Panc1 (cell line): ENCODE data around the gene FAM76A. TPM values are rescaled to one million over a fixed set of nuclear protein-coding genes. Genes with fewer than 3 reads are reported as not detected.

Experiments
- ATAC-seq: fragments of 200-7000 bp; cut with Tn5 transposase; 2 replicates; pipeline ENCODE4 v1.9.1; 2020; ENCODE audit warnings: mild to moderate bottlenecking, moderate library complexity
- BruUV-seq: library from RNA; stranded (reverse); fragments of 400-500 nt; replicated peaks from 2 replicates; lab custom pipeline; 2021; lab: Mats Ljungman, UMichigan
- CTCF ChIA-PET: fragments of 300-600 bp; sonication (Branson Sonifier 250); formaldehyde crosslinking; loops from one replicate; lab custom pipeline; 2022; ENCODE audit warnings: antibody characterized with exemption; lab: Charles Lee
- POLR2A ChIA-PET: fragments of 300-600 bp; sonication (Branson Sonifier 250); formaldehyde crosslinking; loops from one replicate; lab custom pipeline; 2022; ENCODE audit warnings: antibody characterized with exemption; lab: Charles Lee
- DNase-seq: peaks from one replicate; pipeline ENCODE4 v3.0.0-alpha.2; 2010; ENCODE audit warnings: low read depth, low spot score
- H3K27ac ChIP-seq: 2 replicates; pipeline ENCODE4 v1.5.1; 2011; ENCODE audit warnings: mild to moderate bottlenecking, low read length, inconsistent platforms
- H3K27me3 ChIP-seq: fragments of 200-500 bp; sonication (Bioruptor generic); 2 replicates; pipeline ENCODE4 v1.6.0; 2014; ENCODE audit warnings: low read length, inconsistent platforms; ENCODE audit not compliant: control insufficient read depth, insufficient read depth
- H3K36me3 ChIP-seq: fragments of 200-500 bp; sonication (Bioruptor generic); 2 replicates; pipeline ENCODE4 v1.5.1; 2014; ENCODE audit warnings: inconsistent platforms, mild to moderate bottlenecking, low read length, moderate library complexity; ENCODE audit not compliant: control insufficient read depth, insufficient read depth
- H3K4me1 ChIP-seq: 2 replicates; pipeline ENCODE4 v1.5.1; 2011; ENCODE audit warnings: inconsistent platforms, mild to moderate bottlenecking, low read length, moderate library complexity; ENCODE audit not compliant: control insufficient read depth, insufficient read depth
- H3K4me3 ChIP-seq, 2 experiments: 2 replicates each; pipeline ENCODE4 v1.5.1; 2011 to 2012; ENCODE audit warnings: low read depth in 2 of 2, low read length in 2 of 2, mild to moderate bottlenecking in 2 of 2, inconsistent platforms in 1 of 2, moderate library complexity in 1 of 2
- H3K9me3 ChIP-seq: fragments of 200-500 bp; sonication (Bioruptor generic); 2 replicates; pipeline ENCODE4 v1.5.1; 2014; ENCODE audit warnings: low read depth, mild to moderate bottlenecking, inconsistent platforms, low read length, moderate library complexity; ENCODE audit not compliant: control insufficient read depth, insufficient read depth
- POLR2AphosphoS5 ChIP-seq: IDR thresholded peaks from 2 replicates; pipeline ENCODE4 v1.6.1; 2012; ENCODE audit warnings: mild to moderate bottlenecking, low read depth, low read length, moderate library complexity
- SIN3A ChIP-seq: IDR thresholded peaks from 2 replicates; pipeline ENCODE4 v1.6.1; 2012; ENCODE audit warnings: low read depth, mild to moderate bottlenecking, low read length, moderate library complexity, borderline replicate concordance; ENCODE audit not compliant: insufficient read depth
- TCF7L2 ChIP-seq: IDR thresholded peaks from 2 replicates; pipeline ENCODE4 v1.6.1; 2011; ENCODE audit warnings: mild to moderate bottlenecking, low read depth, low read length, inconsistent platforms
- in situ Hi-C: cut with HindIII; loops from 2 replicates; pipeline ENCODE4 v1.10.0; 2016; ENCODE audit warnings: low sequenced_read_pairs, low pct_unique_long_range_greater_than_20kb
- intact Hi-C: fragments of 100-400 bp; cut with micrococcal nuclease; formaldehyde crosslinking; loops from one replicate; pipeline ENCODE4 v1.10.0; 2022; ENCODE audit not compliant: unreplicated experiment
- total RNA-seq: library from RNA; stranded (reverse); gene quantifications from one replicate; pipeline ENCODE4 v1.2.1, GENCODE V29; 2021; ENCODE audit not compliant: unreplicated experiment
- TF ChIP-seq, protein P1 (sequence below), 2 experiments: IDR thresholded peaks; 2 replicates each; pipeline ENCODE4 v1.6.1; 2011 to 2012; ENCODE audit warnings: low read depth in 2 of 2, control low read depth in 1 of 2, low read length in 1 of 2, mild to moderate bottlenecking in 1 of 2, moderate library complexity in 1 of 2; ENCODE audit not compliant: insufficient read depth in 1 of 2
- TF ChIP-seq, protein P2 (sequence below): fragments of 450-650 bp; IDR thresholded peaks from 2 replicates; pipeline ENCODE4 v1.5.1; 2017; ENCODE audit warnings: mild to moderate bottlenecking

The FAM76A gene
- total RNA-seq, 1 experiment from 2014 or later, result 15.4 TPM

- DNase-seq (no peak), ATAC-seq (no peak)
- H3K9me3 ChIP-seq, result no peaks in the 10 kb centered on the region; the same call in 1 of the 2 replicates
- no peak overlapping the region for H3K27ac ChIP-seq
- H3K36me3 ChIP-seq, result no peaks in the 10 kb centered on the region
- intact Hi-C loops (no loop called here), in situ Hi-C loops (no loop called here)
- ChIA-PET POLR2A (interaction anchor here (0.6 to 0.9 kb wide), 2 partner anchors 14 to 518 kb away, joined by 3 to 6 read pairs; no protein-coding TSS in a partner anchor), CTCF (interaction anchor here (0.7 kb wide), 1 partner anchor 39 kb away, joined by 3 read pairs; no protein-coding TSS in a partner anchor)
- BruUV-seq, result no TSS peak
- no peak for TF ChIP-seq POLR2AphosphoS5
- no peak overlapping the region for H3K4me3 ChIP-seq
- no peaks in the 10 kb centered on the region for H3K4me1 ChIP-seq
- no peaks in the 10 kb centered on the region for H3K27me3 ChIP-seq
Observed at GRCh38 chr1:27705545-27705944, 20.2 kb upstream of the FAM76A start.

DNA sequence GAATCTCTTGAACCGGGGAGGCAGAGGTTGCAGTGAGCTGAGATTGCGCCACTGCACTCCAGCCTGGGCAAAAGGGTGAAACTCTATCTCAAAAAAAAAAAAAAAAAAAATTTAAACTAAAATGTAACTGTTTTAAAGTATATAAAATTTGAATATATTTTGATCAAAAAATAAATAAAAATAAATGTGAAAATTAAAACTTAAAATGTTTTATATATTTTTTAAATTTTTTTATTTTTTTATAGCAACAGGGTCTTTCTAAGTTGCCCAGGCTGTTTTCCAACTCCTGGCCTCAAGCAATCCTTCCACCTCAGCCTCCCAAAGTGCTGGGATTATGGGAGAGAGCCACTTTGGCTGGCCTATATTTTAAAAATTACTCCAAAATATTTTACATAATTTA is 15.2 kb upstream of the FAM76A start:
- H3K9me3 ChIP-seq, result no peaks in the 10 kb centered on the region
- DNase-seq, result no peak
- TF ChIP-seq, protein P1, sequence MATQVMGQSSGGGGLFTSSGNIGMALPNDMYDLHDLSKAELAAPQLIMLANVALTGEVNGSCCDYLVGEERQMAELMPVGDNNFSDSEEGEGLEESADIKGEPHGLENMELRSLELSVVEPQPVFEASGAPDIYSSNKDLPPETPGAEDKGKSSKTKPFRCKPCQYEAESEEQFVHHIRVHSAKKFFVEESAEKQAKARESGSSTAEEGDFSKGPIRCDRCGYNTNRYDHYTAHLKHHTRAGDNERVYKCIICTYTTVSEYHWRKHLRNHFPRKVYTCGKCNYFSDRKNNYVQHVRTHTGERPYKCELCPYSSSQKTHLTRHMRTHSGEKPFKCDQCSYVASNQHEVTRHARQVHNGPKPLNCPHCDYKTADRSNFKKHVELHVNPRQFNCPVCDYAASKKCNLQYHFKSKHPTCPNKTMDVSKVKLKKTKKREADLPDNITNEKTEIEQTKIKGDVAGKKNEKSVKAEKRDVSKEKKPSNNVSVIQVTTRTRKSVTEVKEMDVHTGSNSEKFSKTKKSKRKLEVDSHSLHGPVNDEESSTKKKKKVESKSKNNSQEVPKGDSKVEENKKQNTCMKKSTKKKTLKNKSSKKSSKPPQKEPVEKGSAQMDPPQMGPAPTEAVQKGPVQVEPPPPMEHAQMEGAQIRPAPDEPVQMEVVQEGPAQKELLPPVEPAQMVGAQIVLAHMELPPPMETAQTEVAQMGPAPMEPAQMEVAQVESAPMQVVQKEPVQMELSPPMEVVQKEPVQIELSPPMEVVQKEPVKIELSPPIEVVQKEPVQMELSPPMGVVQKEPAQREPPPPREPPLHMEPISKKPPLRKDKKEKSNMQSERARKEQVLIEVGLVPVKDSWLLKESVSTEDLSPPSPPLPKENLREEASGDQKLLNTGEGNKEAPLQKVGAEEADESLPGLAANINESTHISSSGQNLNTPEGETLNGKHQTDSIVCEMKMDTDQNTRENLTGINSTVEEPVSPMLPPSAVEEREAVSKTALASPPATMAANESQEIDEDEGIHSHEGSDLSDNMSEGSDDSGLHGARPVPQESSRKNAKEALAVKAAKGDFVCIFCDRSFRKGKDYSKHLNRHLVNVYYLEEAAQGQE (IDR thresholded peaks at IDR 0.05; ENCODE audit: insufficient read depth in 1 of 2, low read depth in 2 of 2, low read length in 1 of 2), result no peak
- TF ChIP-seq TCF7L2 (no peak), SIN3A (no peak), POLR2AphosphoS5 (no peak)
- TF ChIP-seq, protein P2, sequence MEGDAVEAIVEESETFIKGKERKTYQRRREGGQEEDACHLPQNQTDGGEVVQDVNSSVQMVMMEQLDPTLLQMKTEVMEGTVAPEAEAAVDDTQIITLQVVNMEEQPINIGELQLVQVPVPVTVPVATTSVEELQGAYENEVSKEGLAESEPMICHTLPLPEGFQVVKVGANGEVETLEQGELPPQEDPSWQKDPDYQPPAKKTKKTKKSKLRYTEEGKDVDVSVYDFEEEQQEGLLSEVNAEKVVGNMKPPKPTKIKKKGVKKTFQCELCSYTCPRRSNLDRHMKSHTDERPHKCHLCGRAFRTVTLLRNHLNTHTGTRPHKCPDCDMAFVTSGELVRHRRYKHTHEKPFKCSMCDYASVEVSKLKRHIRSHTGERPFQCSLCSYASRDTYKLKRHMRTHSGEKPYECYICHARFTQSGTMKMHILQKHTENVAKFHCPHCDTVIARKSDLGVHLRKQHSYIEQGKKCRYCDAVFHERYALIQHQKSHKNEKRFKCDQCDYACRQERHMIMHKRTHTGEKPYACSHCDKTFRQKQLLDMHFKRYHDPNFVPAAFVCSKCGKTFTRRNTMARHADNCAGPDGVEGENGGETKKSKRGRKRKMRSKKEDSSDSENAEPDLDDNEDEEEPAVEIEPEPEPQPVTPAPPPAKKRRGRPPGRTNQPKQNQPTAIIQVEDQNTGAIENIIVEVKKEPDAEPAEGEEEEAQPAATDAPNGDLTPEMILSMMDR, result no peak
- in situ Hi-C loops (no loop called here), intact Hi-C loops (no loop called here)
- ChIA-PET CTCF (no interaction called here), POLR2A (no interaction called here)
- ATAC-seq, result no peak
- BruUV-seq, result no TSS peak
- H3K4me3 ChIP-seq, result no peak overlapping the region
- no peaks in the 10 kb centered on the region for H3K4me1 ChIP-seq
- H3K27ac ChIP-seq, result no peak overlapping the region
- H3K36me3 ChIP-seq, result no peaks in the 10 kb centered on the region
- no peaks in the 10 kb centered on the region for H3K27me3 ChIP-seq

DNA sequence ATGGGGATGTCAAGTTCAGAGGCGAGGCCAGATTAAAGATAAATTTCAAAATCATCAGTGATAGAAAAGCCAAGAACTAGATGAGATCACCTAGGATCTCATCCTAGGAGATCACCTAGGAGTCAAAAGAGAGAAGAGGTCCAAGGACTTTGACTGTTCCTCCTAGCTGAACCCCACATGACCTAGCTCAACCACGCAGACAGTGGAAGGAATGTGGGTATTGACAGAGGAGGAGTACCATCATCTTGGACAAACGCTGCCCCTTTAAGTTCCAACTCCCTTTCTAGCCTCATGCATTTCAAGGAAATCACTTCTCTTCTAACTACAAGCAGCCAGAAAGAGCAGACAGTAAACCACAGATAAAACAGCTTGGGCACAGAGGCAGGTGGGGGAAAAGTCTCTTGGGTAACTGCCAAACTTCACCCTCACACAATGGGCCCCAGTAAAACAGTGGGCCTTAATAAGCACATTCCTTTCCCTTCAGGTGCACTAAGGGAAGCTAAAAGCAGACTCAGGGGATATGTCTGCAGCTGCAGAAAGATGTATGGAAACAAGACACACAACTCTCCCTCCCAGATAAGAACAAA is 12.5 kb upstream of the FAM76A start:
- DNase-seq (no peak), ATAC-seq (no peak)
- in situ Hi-C loops (no loop called here), intact Hi-C loops (no loop called here)
- Histone ChIP-seq H3K27me3 (peaks cover 3% of the 10 kb centered on the region; the same call in 1 of the 2 replicates), H3K4me3 (no peak overlapping the region), H3K4me1 (no peaks in the 10 kb centered on the region), H3K27ac (no peak overlapping the region), H3K9me3 (no peaks in the 10 kb centered on the region), H3K36me3 (no peaks in the 10 kb centered on the region)
- ChIA-PET CTCF (no interaction called here), POLR2A (no interaction called here)
- BruUV-seq, result no TSS peak
- no peak for TF ChIP-seq TCF7L2
- no peak for TF ChIP-seq POLR2AphosphoS5
- TF ChIP-seq, protein P1 (IDR thresholded peaks at IDR 0.05; ENCODE audit: insufficient read depth in 1 of 2, low read depth in 2 of 2, low read length in 1 of 2), result no peak
- TF ChIP-seq SIN3A, result no peak
- TF ChIP-seq, protein P2, result no peak
